Bronchial epithelial cell (primary cell): ENCODE results near the gene ABHD12. TPM values are rescaled to one million over a fixed set of nuclear protein-coding genes. Genes with fewer than 3 reads are reported as not detected.
"Not testable (repeated sequence)": the region's sequence is repeated elsewhere in the genome, so short reads cannot be mapped to it uniquely, and the experiment has no call there.

Experiments used
- DNase-seq: peaks from one replicate; pipeline ENCODE4 v3.0.0-alpha.2; 2010; ENCODE audit warnings: low read depth
- FAIRE-seq: peaks from 2 replicates; lab custom pipeline; 2011; peaks lifted over from hg19 to GRCh38; lab: Jason Lieb, UNC
- H3K27me3 ChIP-seq: 2 replicates; pipeline ENCODE4 v1.5.1; 2011; ENCODE audit warnings: low read length; ENCODE audit not compliant: control insufficient read depth, insufficient read depth
- H3K36me3 ChIP-seq: 2 replicates; pipeline ENCODE4 v1.5.1; 2011; ENCODE audit warnings: low read length; ENCODE audit not compliant: control insufficient read depth, insufficient read depth
- H3K4me3 ChIP-seq: 2 replicates; pipeline ENCODE4 v1.5.1; 2011; ENCODE audit warnings: mild to moderate bottlenecking, low read depth, low read length, control low read depth
- total RNA-seq: library from RNA; depleted of rRNA; stranded (reverse); fragments of >200 nt; gene quantifications from 2 replicates; pipeline ENCODE4 v1.2.1, GENCODE V29; 2014
- TF ChIP-seq, protein P1 (sequence below): IDR thresholded peaks from 2 replicates; pipeline ENCODE4 v1.5.1; 2011; ENCODE audit warnings: mild to moderate bottlenecking, moderate library complexity, low read length, control low read depth, inconsistent platforms; ENCODE audit not compliant: insufficient read depth, severe bottlenecking

Gene ABHD12
- total RNA-seq, 1 donor from 2014 or later: 21.6 TPM

DNA sequence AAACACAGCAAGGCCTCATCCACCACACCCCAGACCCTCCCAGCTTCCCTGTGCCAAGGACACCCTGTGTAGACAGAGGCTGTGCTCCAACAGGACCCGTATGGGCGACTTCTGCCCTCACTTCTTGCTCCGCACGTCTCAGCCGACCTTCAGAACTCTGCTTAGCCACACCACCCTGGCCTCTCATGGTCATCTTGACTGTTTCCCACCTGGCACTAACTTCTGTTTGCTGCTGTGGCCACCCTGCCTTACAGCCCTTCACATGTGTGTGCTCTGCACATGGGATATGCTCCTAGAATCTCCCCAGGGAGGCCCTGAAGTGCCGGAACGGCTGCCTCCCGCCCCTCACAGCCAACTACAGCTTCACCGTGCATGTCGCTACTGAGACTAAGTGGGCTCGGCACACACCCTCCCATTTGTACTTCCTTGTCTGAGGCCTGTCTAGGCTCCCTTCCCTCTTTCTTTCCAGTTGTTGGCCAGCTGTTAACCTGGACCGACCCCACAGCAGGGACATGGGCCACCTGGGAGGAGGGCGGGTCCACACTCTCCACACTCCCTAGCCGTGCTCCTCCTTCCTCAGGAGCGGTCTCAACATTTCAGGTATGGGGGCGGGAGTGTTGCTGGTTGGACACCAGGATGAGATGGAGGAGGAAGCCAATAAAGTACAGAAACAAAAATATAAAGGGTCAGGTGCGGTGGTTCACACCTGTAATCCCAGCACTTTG is 73.1 kb downstream of the ABHD12 start:
- TF ChIP-seq, protein P1, sequence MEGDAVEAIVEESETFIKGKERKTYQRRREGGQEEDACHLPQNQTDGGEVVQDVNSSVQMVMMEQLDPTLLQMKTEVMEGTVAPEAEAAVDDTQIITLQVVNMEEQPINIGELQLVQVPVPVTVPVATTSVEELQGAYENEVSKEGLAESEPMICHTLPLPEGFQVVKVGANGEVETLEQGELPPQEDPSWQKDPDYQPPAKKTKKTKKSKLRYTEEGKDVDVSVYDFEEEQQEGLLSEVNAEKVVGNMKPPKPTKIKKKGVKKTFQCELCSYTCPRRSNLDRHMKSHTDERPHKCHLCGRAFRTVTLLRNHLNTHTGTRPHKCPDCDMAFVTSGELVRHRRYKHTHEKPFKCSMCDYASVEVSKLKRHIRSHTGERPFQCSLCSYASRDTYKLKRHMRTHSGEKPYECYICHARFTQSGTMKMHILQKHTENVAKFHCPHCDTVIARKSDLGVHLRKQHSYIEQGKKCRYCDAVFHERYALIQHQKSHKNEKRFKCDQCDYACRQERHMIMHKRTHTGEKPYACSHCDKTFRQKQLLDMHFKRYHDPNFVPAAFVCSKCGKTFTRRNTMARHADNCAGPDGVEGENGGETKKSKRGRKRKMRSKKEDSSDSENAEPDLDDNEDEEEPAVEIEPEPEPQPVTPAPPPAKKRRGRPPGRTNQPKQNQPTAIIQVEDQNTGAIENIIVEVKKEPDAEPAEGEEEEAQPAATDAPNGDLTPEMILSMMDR: no peak
- Histone ChIP-seq H3K27me3 (no peaks in the 10 kb centered on the region), H3K36me3 (peaks cover 4% of the 10 kb centered on the region), H3K4me3 (no peak overlapping the region)
- FAIRE-seq: no peak
- no peak for DNase-seq

DNA sequence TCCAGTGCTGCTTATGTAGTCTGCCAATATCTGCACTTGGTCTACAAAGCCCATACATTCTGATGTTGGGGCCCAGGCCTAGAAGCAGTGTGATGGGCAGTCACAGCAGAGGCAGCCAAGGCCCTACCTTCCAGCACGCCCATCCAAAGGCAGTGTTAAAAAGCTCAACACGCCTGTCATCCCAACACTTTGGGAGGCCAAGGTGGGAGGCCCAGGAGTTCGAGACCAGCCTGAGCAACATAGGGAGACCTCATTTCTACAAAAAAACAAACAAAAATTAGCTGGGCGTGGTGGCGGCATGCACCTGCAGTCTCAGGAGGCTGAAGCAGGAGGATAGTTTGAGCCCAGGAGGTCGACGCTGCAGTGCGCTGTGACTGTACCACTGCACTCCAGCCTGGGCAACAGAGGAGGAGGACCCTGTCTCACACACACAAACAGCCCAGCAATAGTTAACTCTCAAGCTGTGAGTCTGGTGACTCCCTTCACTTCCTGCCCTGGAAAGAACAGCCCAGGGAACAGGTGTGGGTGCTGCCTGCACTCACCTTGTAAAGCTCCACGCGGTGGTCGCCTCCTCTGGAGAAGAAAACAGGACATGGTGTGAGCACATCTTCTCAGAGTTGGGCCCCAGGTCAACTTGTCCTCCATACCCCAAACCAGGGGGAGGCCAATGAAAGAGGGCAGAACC is 74.0 kb downstream of the ABHD12 start:
- peaks cover 4% of the 10 kb centered on the region for H3K36me3 ChIP-seq
- DNase-seq (no peak), FAIRE-seq (no peak)
- no peaks in the 10 kb centered on the region for H3K27me3 ChIP-seq
- TF ChIP-seq, protein P1: no peak
- H3K4me3 ChIP-seq: no peak overlapping the region

DNA sequence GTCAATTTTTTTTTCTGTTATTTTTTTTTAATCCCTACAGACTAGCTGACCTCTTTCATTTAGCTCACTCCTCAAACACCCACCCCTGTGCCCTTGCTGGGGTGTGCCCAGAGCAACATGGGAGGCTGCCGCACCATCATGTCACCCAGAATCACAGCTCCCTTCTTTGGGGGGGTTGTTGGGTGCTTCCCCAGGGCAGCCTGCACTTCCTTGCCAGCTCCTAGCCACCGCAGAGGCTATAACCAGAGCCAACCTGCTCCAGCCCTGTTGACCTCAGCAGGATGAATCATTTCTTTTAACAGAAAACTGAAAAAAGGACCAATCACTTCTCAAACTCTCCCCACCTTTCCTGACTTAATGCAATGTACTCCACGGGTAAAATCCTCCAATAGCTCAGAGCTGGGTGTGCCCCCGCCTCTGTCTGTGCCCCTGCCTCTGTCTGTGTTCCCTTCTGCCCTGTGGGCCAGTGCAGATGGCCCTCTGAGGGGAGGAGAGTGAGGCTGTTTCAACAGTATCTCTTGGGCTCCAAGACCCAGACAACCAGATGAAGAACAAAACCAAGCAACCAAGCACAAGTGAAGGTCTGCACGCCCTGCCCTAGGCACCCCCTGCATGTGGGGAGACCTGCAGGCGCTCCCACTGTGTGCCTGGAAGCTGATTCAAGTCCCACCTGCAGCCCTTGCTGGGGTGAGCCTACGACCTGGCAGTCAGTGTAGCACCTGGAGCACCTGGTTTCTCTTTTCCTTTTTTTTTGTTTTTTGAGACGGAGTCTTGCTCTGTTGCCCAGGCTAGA is 75.0 kb downstream of the ABHD12 start:
- H3K27me3 ChIP-seq: no peaks in the 10 kb centered on the region
- FAIRE-seq: no peak
- DNase-seq: no peak
- TF ChIP-seq, protein P1: no peak
- H3K36me3 ChIP-seq: peaks cover 2% of the 10 kb centered on the region
- H3K4me3 ChIP-seq: no peak overlapping the region

DNA sequence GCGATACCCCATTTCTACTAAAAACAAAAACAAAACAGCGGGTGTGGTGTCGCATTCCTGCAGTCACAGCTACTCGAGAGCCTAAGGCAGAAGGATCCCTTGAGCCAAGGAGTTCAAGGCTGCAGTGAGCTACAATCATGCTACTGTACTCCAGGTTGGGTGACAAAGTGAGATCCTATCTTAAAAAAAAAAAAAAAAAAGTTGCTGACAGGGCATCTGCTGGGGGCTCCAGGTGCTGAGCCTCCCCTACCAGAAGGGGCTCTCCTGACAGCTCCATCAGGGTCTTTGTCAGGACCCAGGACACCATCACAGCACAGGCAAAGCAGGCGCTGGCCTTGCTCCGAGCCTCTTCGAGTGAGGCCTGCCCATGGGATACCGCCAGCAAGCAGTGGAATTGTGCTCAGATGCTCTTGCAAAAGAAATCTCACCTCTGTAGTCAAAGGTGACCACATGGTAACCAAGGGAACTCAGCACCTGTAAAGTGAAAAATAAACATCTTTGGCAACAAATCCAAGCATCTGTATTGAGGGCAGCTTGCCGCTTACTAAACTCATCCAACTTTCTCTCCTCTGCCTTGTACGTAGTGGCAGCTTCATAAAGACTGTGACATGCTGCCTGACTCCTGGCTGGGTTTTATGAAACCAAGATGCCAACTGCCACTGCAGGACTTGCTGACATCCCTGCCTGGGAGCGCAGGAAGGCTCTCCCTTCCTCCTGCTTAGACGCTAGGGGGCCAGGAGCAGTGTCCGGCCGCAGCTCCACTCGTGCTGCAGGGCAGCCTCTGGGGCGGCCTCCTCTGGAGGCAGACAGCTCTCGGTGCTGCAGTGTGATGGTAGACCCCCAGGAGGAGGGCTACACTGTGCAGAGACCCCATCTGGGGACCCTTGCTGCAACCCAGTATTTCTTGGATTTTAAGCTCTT is 75.9 kb downstream of the ABHD12 start:
- no peak for DNase-seq
- TF ChIP-seq, protein P1: no peak

DNA sequence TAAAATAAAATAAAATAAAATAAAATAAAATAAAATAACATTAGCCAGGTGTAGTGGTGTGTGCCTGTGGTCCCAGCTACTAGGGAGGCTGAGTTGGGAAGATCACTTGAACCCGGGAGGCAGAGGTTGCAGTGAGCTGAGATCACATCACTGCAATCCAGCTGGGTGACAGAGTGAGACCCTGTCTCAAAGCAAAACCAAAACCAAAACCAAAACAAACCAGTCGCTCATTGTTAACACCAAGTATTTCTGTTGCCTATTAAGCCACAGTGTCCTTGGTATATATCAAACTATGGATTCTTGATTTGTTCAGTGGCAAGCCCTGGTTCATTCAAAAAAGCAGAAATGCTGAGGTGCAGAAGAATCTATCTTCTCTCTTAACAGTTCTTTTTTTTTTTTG is 77.0 kb downstream of the ABHD12 start:
- TF ChIP-seq, protein P1: no peak
- H3K36me3 ChIP-seq: peaks cover 2% of the 10 kb centered on the region
- no peak overlapping the region for H3K4me3 ChIP-seq
- DNase-seq (no peak), FAIRE-seq (no peak)
- H3K27me3 ChIP-seq: no peaks in the 10 kb centered on the region

More for the DNA sequence above, 75.9 kb downstream of the ABHD12 start:
- peaks cover 2% of the 10 kb centered on the region for H3K36me3 ChIP-seq
- FAIRE-seq: no peak
- H3K27me3 ChIP-seq: no peaks in the 10 kb centered on the region
- H3K4me3 ChIP-seq: no peak overlapping the region

DNA sequence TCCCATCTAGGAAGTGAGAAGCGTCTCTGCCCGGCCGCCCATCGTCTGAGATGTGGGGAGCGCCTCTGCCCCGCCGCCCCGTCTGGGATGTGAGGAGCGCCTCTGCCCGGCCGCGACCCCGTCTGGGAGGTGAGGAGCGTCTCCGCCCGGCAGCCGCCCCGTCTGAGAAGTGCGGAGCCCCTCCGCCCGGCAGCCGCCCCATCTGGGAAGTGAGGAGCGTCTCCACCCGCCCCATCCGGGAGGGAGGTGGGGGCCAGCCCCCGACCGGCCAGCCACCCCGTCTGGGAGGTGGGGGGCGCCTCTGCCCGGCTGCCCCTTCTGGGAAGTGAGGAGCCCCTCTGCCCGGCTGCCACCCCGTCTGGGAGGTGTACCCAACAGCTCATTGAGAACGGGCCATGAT is 77.9 kb downstream of the ABHD12 start:
- DNase-seq, H3K4me3 ChIP-seq, FAIRE-seq, H3K27me3 ChIP-seq, H3K36me3 ChIP-seq: not testable (repeated sequence)
